Tibial artery (tissue), 4 donors: Measurements from ENCODE around the gene ENOSF1.

Experiments used
- DNase-seq, 2 donors: peaks; one replicate each; pipeline ENCODE4 v3.0.0-alpha.2; 2019
- H3K27ac ChIP-seq, 2 donors: fragments of 200-600 bp; sonication (generic) in 1 of 2; 1 replicate in 1 of 2; 2 replicates in 1 of 2; pipeline ENCODE4 v1.5.1; 2018 to 2019; ENCODE audit warnings: mild to moderate bottlenecking in 1 of 2
- H3K27me3 ChIP-seq, 2 donors: fragments of 200-600 bp; sonication (generic) in 1 of 2; one replicate each; pipeline versions ENCODE4 v1.5.1 to v1.6.0; 2016 to 2019
- H3K36me3 ChIP-seq, 3 donors: fragments of 200-600 bp; sonication (generic) in 2 of 3; one replicate each; pipeline ENCODE4 v1.5.1; 2016 to 2019; ENCODE audit warnings: mild to moderate bottlenecking in 2 of 3
- H3K4me1 ChIP-seq, 4 donors: fragments of 200-600 bp; sonication (generic) in 2 of 4; 1 replicate in 3 of 4; 2 replicates in 1 of 4; pipeline ENCODE4 v1.5.1; 2016 to 2019
- H3K4me3 ChIP-seq, 2 donors: fragments of 200-600 bp; sonication (generic) in 1 of 2; 1 replicate in 1 of 2; 2 replicates in 1 of 2; pipeline ENCODE4 v1.5.1; 2018 to 2019; ENCODE audit warnings: mild to moderate bottlenecking in 2 of 2
- H3K9me3 ChIP-seq, 3 donors: fragments of 200-600 bp; sonication (generic) in 1 of 3; one replicate each; pipeline ENCODE4 v1.5.1; 2016 to 2019
- CTCF ChIP-seq, 2 experiments: fragments of 200-600 bp in 1 of 2; fragments of 450-650 bp in 1 of 2; IDR thresholded peaks; one replicate each; pipeline ENCODE4 v1.5.1; 2017 to 2019; ENCODE audit warnings: antibody characterized with exemption in 2 of 2, mild to moderate bottlenecking in 1 of 2, moderate library complexity in 1 of 2
- intact Hi-C: fragments of 100-400 bp; cut with DNase I; formaldehyde crosslinking; loops from one replicate; pipeline ENCODE4 v1.15.0; 2023; ENCODE audit warnings: low total_unique reads

The ENOSF1 gene

GRCh38 chr18:622289-622688 lies 90.1 kb downstream of the ENOSF1 start:
- Histone ChIP-seq H3K4me1 (no peaks in the 10 kb centered on the region), H3K27me3 (peaks cover 0 to 13% of the 10 kb centered on the region in 2 donors), H3K4me3 (no peak overlapping the region), H3K36me3 (no peaks in the 10 kb centered on the region), H3K27ac (no peak overlapping the region), H3K9me3 (no peaks in the 10 kb centered on the region)
- intact Hi-C loops: no loop called here
- DNase-seq: no peak
- no peak for TF ChIP-seq CTCF (IDR thresholded peaks at IDR 0.05)

GRCh38 chr18:621291-622043 lies 91.0 kb downstream of the ENOSF1 start:
- Histone ChIP-seq H3K4me1 (no peaks in the 10 kb centered on the region), H3K4me3 (no peak overlapping the region), H3K27me3 (peaks cover 0 to 13% of the 10 kb centered on the region in 2 donors), H3K9me3 (no peaks in the 10 kb centered on the region), H3K36me3 (no peaks in the 10 kb centered on the region), H3K27ac (no peak overlapping the region)
- DNase-seq: no peak
- no peak for TF ChIP-seq CTCF (IDR thresholded peaks at IDR 0.05)
- intact Hi-C loops: no loop called here
